ENCODE results near the gene COG5. TPM values are rescaled to one million over a fixed set of nuclear protein-coding genes. Genes with fewer than 3 reads are reported as not detected.

The COG5 gene
- total RNA-seq, 6 experiments from 2014 or later = 13.9 to 21.3 (median 15.5) TPM

GRCh38 chr7:107190090-107190489 lies 373.6 kb downstream of the COG5 start:
- peaks cover 0 to 78% (median 32%) of the 10 kb centered on the region in 4 donors for H3K36me3 ChIP-seq
- intact Hi-C loops (cut with DNase I) = no loop called here

DNA sequence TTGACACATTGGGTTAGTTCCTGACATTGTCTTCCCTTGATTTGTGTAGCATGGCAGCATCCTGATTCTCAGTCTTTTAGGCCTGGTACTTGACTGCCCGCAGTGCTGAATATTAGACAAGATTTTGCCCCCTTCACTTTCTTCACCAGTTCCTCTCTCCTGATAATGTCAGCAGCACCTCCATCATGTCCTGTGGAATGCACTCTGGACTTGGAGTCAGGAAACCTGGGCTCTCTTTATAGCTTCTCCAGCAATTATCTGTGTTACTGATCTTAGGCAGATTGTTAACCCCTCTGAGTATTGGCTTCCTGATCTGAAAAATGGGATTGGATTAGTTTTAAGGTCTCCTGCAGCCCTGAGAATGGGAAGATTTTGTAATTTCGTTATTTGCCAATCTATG lies 375.9 kb downstream of the COG5 start:
- Histone ChIP-seq H3K27ac (no peak overlapping the region), H3K4me1 (no peaks in the 10 kb centered on the region), H3K4me3 (no peak overlapping the region), H3K27me3 (no peaks in the 10 kb centered on the region), H3K36me3 (peaks cover 0 to 93% (median 35%) of the 10 kb centered on the region in 4 donors), H3K9me3 (no peaks in the 10 kb centered on the region)
- ATAC-seq (no peak), DNase-seq (no peak)
- 96% methylated on average over 2 of the region's 2 CpGs for WGBS (ENCODE audit: insufficient coverage, low coverage, low lambda C conversion rate, missing lambda C conversion rate)
- intact Hi-C loops (cut with DNase I) = no loop called here
- TF ChIP-seq POLR2A (IDR thresholded peaks at IDR 0.05) (no peak), CTCF (IDR thresholded peaks at IDR 0.05) (no peak)

More at GRCh38 chr7:107190090-107190489, 373.6 kb downstream of the COG5 start:
- TF ChIP-seq POLR2A (IDR thresholded peaks at IDR 0.05) (no peak), CTCF (IDR thresholded peaks at IDR 0.05) (no peak)
- no peak for ATAC-seq
- no peak overlapping the region for H3K4me3 ChIP-seq
- no peak for DNase-seq
- WGBS (ENCODE audit: insufficient coverage, low coverage, low lambda C conversion rate, missing lambda C conversion rate) = 96% methylated on average over 2 of the region's 2 CpGs
- peaks cover 0 to 4% (median 0%) of the 10 kb centered on the region in 4 donors for H3K4me1 ChIP-seq
- no peak overlapping the region for H3K27ac ChIP-seq
- no peaks in the 10 kb centered on the region for H3K9me3 ChIP-seq
- no peaks in the 10 kb centered on the region for H3K27me3 ChIP-seq

- WGBS (ENCODE audit: insufficient coverage, low coverage, low lambda C conversion rate, missing lambda C conversion rate) = 78% methylated on average over 4 of the region's 4 CpGs
- ATAC-seq (peak in 2 of 4 donors; percentile 48 to 73), DNase-seq (no peak)
- Histone ChIP-seq H3K27ac (no peak overlapping the region), H3K36me3 (peaks cover 0 to 92% (median 35%) of the 10 kb centered on the region in 4 donors), H3K4me1 (no peaks in the 10 kb centered on the region), H3K27me3 (no peaks in the 10 kb centered on the region), H3K9me3 (no peaks in the 10 kb centered on the region), H3K4me3 (no peak overlapping the region)
- intact Hi-C loops (cut with DNase I) = no loop called here
- no peak for TF ChIP-seq CTCF (IDR thresholded peaks at IDR 0.05)
- TF ChIP-seq POLR2A (IDR thresholded peaks at IDR 0.05) = no peak
Measured at GRCh38 chr7:107186240-107186639, 377.5 kb downstream of the COG5 start.

DNA sequence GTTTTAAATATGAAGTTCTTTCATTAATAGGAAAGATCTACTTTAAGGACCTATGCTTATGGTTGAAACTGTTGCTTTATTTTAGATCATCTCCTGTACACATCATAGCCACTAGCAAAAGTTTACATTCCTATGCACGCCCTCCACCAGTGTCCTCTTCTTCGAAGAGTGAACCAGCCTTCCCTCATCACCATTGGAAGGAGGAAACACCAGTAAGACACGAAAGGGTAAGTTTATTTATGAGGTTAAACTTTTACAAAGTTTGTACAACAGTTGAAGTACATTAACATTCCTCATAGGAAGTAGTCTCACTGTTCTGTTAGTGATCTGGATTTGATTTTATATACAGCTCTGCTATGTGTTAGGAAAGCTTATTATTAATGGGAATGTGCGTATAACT lies 378.0 kb downstream of the COG5 start:
- no peak for TF ChIP-seq CTCF (IDR thresholded peaks at IDR 0.05)
- no peak for TF ChIP-seq POLR2A (IDR thresholded peaks at IDR 0.05)
- Histone ChIP-seq H3K4me1 (no peaks in the 10 kb centered on the region), H3K27me3 (no peaks in the 10 kb centered on the region), H3K36me3 (peaks cover 0 to 88% (median 33%) of the 10 kb centered on the region in 4 donors), H3K9me3 (no peaks in the 10 kb centered on the region), H3K27ac (no peak overlapping the region), H3K4me3 (no peak overlapping the region)
- ATAC-seq (peak in 1 of 4 donors; percentile 41), DNase-seq (no peak)
- intact Hi-C loops (cut with DNase I) = no loop called here
- WGBS (ENCODE audit: insufficient coverage, low coverage, low lambda C conversion rate, missing lambda C conversion rate) = 69% methylated on average over 4 of the region's 4 CpGs

- H3K27ac ChIP-seq = no peak overlapping the region
- H3K36me3 ChIP-seq = peaks cover 0 to 54% (median 15%) of the 10 kb centered on the region in 4 donors
Measured at GRCh38 chr7:107181172-107181571, 382.5 kb downstream of the COG5 start.

More at GRCh38 chr7:107181172-107181571, 382.5 kb downstream of the COG5 start:
- TF ChIP-seq CTCF (IDR thresholded peaks at IDR 0.05) (no peak), POLR2A (IDR thresholded peaks at IDR 0.05) (no peak)
- Histone ChIP-seq H3K4me1 (no peaks in the 10 kb centered on the region), H3K4me3 (no peak overlapping the region), H3K27me3 (no peaks in the 10 kb centered on the region), H3K9me3 (no peaks in the 10 kb centered on the region)
- ATAC-seq (no peak), DNase-seq (no peak)
- intact Hi-C loops (cut with DNase I) = no loop called here
- 91% methylated on average over 4 of the region's 5 CpGs for WGBS (ENCODE audit: insufficient coverage, low coverage, low lambda C conversion rate, missing lambda C conversion rate)

All from right lobe of liver (tissue), 6 donors.